ENCODE data around the gene SMLR1. TPM values are rescaled to one million over a fixed set of nuclear protein-coding genes. Genes with fewer than 3 reads are reported as not detected.

The SMLR1 gene
- total RNA-seq, 1 donor from 2014 or later, result not detected

DNA sequence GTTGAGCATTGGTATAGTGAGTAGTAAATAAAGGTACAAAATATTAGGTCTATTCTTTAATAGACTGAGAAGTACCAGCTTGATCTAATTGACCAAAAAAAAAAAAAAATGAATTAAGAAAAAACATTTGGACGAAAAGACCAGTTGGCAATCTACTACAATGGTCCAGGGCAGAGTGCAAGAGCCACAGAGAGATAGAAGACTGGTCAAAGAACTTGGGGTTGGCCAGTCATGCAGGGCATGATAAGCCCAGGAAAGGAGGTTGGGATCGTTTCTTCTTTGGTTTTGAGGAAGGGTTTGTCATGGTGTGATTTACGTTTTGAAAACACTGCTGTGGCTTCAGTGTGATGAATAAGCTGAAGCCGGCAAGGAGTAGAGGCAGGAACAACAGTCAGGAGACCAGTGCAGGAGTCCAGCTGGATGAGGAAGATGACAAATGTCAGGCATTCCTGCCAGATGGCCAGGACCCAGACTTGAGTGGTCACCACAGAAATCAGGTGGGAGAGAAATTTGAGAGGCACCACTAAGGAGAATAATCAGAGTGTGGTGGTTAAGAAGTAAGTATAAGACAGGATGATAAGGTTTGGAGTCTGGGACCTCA, 14.0 kb downstream of the SMLR1 start:
- Histone ChIP-seq H3K9me3 (no peaks in the 10 kb centered on the region), H3K27ac (no peak overlapping the region), H3K4me1 (no peaks in the 10 kb centered on the region), H3K4me3 (no peak overlapping the region), H3K27me3 (ENCODE audit: low read depth) (no peaks in the 10 kb centered on the region), H3K36me3 (no peaks in the 10 kb centered on the region)
- DNase-seq, result no peak
- ATAC-seq, result no peak
- intact Hi-C loops (cut with DNase I), result no loop called here
- TF ChIP-seq, protein P1, sequence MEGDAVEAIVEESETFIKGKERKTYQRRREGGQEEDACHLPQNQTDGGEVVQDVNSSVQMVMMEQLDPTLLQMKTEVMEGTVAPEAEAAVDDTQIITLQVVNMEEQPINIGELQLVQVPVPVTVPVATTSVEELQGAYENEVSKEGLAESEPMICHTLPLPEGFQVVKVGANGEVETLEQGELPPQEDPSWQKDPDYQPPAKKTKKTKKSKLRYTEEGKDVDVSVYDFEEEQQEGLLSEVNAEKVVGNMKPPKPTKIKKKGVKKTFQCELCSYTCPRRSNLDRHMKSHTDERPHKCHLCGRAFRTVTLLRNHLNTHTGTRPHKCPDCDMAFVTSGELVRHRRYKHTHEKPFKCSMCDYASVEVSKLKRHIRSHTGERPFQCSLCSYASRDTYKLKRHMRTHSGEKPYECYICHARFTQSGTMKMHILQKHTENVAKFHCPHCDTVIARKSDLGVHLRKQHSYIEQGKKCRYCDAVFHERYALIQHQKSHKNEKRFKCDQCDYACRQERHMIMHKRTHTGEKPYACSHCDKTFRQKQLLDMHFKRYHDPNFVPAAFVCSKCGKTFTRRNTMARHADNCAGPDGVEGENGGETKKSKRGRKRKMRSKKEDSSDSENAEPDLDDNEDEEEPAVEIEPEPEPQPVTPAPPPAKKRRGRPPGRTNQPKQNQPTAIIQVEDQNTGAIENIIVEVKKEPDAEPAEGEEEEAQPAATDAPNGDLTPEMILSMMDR (IDR thresholded peaks at IDR 0.05), result no peak

DNA sequence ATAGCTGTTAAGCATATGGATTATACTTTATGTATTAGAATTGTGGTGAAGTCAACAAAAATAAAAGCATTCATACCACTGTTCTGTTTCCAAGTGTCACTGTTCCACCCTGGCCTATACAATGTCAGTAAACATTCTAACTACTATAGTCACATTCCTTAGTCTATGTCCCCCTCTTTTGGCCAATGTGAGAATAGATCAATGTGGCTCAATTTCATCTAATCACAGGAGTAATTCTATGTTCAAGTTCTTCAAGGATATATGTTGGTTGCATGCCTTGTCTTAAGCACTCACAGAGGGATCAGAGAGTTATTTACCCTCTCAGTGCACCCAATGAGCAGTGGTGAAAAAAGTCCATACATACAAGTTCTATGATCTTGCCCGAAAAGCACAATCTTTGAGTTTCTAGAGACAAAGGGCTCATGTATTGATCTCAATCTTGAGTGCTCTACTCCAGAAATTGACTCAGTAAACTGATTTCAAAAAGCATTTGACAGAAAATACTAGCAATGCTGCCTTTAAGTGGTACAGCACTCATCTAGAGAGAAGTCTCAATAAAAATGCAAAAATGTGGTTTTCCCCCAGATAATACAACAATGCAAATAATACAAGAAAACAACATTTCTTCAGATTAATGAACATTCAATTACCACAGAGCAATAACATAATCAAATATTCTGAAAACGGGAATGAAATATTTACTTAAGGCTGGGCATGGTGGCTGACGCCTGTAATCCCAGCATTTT, 16.5 kb downstream of the SMLR1 start:
- peak; percentile 43 to 70 for ATAC-seq
- no peak for DNase-seq
- TF ChIP-seq, protein P1 (IDR thresholded peaks at IDR 0.05), result peak; percentile 51
- H3K27ac ChIP-seq, result no peak overlapping the region
- intact Hi-C loops (cut with DNase I), result no loop called here
- H3K4me1 ChIP-seq, result no peaks in the 10 kb centered on the region
- H3K27me3 ChIP-seq (ENCODE audit: low read depth), result no peaks in the 10 kb centered on the region
- H3K36me3 ChIP-seq, result no peaks in the 10 kb centered on the region
- no peaks in the 10 kb centered on the region for H3K9me3 ChIP-seq
- no peak overlapping the region for H3K4me3 ChIP-seq

DNA sequence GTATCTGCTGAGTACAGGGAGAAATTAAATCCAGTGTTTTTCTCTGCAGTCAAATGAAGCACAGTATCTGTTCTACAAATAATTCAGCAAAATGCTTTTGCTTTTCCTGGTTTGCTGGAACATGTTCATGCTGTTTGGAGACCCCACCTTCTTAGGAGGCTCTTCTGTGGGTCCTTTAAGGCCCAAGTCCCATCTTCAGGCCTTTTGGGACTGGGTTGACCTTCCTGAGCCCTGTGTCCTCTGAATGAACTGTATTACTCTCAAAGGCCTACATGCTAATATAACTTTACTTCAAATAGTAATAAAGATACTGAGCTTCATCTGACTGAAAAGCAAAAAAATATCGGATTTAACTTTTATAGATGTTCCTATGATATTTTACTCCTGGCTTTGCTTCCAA, 19.3 kb downstream of the SMLR1 start:
- intact Hi-C loops (cut with DNase I), result no loop called here
- no peak overlapping the region for H3K4me3 ChIP-seq
- no peak overlapping the region for H3K27ac ChIP-seq

DNA sequence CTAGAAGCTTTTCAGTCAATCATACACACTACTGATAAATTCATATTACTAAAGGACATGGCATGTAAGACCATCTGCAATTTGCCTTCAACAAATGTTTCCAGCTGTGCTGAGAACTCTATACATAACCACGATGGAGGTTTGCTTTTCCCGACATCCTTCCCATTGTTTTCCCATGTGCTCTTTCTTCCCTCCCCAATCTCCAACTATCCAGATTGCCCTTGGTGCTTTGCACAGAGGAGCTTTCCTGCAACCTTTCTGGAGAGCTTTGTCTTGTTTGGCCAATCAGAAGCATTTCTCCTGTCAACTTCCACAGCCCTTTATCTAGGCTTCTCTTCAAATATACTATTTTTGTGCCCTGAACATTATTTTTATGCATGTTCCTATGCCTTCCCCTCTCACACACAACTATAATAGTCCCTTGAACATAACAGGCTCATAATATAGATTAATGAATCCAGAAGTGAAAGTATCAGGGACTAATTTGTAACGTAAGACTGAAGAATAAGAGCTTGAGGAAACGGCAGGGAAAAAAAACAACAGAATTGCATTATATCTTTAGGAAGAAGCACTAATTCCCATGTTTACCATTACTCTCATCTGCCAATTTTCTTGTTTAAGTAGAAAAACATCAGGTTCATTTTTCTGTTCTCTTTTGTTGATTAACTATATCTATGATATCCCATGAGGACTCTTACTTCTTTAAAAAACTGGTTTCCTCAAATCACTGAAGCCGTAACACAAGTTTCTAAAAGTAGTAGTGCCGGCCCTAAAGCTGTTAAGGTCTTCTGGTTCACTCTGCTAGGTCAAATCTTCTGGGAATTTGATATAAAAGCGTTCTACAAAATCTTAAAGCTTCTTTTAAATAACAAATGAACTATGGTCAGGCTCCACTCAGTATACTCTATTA, 20.1 kb downstream of the SMLR1 start:
- DNase-seq (no peak), ATAC-seq (no peak)
- H3K4me3 ChIP-seq, result no peak overlapping the region
- H3K4me1 ChIP-seq, result no peaks in the 10 kb centered on the region
- intact Hi-C loops (cut with DNase I), result no loop called here
- H3K9me3 ChIP-seq, result no peaks in the 10 kb centered on the region
- H3K27me3 ChIP-seq (ENCODE audit: low read depth), result no peaks in the 10 kb centered on the region
- no peak overlapping the region for H3K27ac ChIP-seq
- TF ChIP-seq, protein P1 (IDR thresholded peaks at IDR 0.05), result no peak
- no peaks in the 10 kb centered on the region for H3K36me3 ChIP-seq

More for the DNA sequence above, 19.3 kb downstream of the SMLR1 start:
- DNase-seq (no peak), ATAC-seq (no peak)
- Histone ChIP-seq H3K36me3 (no peaks in the 10 kb centered on the region), H3K27me3 (ENCODE audit: low read depth) (no peaks in the 10 kb centered on the region), H3K9me3 (no peaks in the 10 kb centered on the region), H3K4me1 (no peaks in the 10 kb centered on the region)
- TF ChIP-seq, protein P1 (IDR thresholded peaks at IDR 0.05), result no peak

DNA sequence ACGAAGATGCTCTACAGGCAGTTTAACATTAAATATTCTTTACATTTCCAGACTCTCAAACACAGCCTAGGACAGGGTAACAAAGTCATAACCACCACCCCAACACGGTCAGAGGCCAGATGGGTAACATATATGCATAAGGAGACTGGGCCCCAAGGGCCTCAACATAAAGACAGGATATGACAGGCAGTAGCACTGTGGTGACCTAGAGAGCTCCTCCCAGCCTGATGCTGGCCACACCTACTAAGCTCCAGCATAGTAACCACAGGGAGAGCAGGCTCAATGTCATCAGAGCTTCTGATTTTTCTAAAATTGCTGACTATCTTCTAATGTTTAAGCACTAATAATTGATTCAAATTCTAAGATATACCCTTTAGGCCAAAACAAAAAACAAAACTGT, 21.7 kb downstream of the SMLR1 start:
- no peak overlapping the region for H3K27ac ChIP-seq
- peak in 1 of 2 donors; percentile 43 for ATAC-seq
- no peaks in the 10 kb centered on the region for H3K4me1 ChIP-seq
- TF ChIP-seq, protein P1 (IDR thresholded peaks at IDR 0.05), result no peak
- DNase-seq, result no peak
- H3K27me3 ChIP-seq (ENCODE audit: low read depth), result no peaks in the 10 kb centered on the region
- no peaks in the 10 kb centered on the region for H3K9me3 ChIP-seq
- H3K4me3 ChIP-seq, result no peak overlapping the region
- no peaks in the 10 kb centered on the region for H3K36me3 ChIP-seq
- intact Hi-C loops (cut with DNase I), result no loop called here

All from lower lobe of right lung (tissue), 2 donors.